Omental fat pad (tissue), 4 donors: ENCODE results near the gene HCFC1R1. TPM values are rescaled to one million over a fixed set of nuclear protein-coding genes. Genes with fewer than 3 reads are reported as not detected.

Source experiments
- ATAC-seq: fragments of 150-250 bp; one replicate; pipeline ENCODE4 v1.9.1; 2016; ENCODE audit warnings: mild to moderate bottlenecking, moderate library complexity; ENCODE audit not compliant: low FRiP score
- DNase-seq: peaks from one replicate; pipeline ENCODE4 v3.0.0-alpha.2; 2019; ENCODE audit warnings: low spot score
- CTCF ChIP-seq, 3 donors: fragments of 450-650 bp; IDR thresholded peaks; one replicate each; pipeline ENCODE4 v1.5.1; 2016 to 2017; ENCODE audit warnings: antibody characterized with exemption in 3 of 3, mild to moderate bottlenecking in 3 of 3, moderate library complexity in 2 of 3
- total RNA-seq, 4 donors: library from RNA; depleted of rRNA; stranded (reverse); fragments of >200 nt; gene quantifications; one replicate each; pipeline ENCODE4 v1.1.0, GENCODE V29; 2016

Gene HCFC1R1
- total RNA-seq, 4 donors from 2014 or later, result 8.5 to 20.6 (median 13.1) TPM

DNA sequence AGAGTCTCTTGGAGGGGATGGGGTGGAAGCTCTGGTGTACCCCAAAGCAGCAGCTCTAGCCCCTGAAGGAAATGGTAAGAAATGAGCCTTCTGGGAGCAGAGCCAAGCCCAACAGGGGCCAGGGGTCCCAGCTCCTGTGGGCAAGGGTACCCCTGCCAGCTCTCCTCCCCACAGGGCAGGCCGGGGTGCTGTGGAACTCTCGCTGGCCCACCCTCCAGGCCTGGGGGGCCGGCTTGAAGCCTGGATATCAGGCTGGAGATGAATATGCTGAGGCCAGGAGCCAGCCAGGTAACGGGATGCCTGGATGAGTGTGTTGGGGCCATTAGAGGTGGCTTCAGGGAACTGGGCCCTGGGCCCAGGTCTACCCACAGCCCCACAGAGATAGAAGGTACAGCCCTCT is 23.2 kb downstream of the HCFC1R1 start:
- DNase-seq, result no peak
- ATAC-seq, result no peak
- no peak for TF ChIP-seq CTCF (IDR thresholded peaks at IDR 0.05)

GRCh38 chr16:2999929-3000328 is 23.8 kb downstream of the HCFC1R1 start:
- no peak for TF ChIP-seq CTCF (IDR thresholded peaks at IDR 0.05)
- ATAC-seq, result no peak
- DNase-seq, result no peak

GRCh38 chr16:2996298-2996697 is 27.4 kb downstream of the HCFC1R1 start:
- ATAC-seq, result no peak
- no peak for DNase-seq
- no peak for TF ChIP-seq CTCF (IDR thresholded peaks at IDR 0.05)

DNA sequence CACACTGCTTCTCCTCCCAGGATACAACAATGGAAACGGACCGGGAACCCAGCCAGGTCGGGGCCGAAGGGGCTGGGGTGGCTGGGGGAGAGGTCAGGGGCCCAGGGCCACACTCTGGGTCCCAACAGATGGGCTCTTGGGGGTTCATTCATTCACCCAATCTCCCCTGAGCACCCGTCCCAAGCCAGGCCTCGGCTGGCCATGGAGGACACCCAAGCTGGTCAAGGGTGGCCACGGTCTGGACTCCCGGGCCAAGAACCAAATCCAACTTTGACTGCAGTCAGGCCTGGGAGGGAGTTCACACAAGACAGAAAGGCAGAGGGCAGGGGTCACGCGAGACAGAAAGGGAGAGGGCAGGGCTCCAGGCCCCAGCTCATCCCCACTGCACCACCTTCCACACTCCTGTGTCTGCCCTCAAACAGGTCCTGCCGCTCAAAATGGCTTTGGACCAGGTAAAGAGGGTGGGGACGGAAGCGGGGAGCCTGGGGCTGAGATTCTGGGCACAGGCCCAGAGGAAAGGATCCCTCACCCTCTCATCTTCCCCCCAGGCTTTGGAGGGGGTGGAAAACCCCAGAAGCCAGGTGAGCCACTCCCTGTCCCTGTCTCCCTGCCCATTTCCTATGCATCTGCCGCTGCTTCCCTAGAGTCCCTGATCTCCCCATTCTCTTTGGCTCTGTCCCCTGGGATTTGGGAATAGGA is 31.2 kb downstream of the HCFC1R1 start:
- TF ChIP-seq CTCF (IDR thresholded peaks at IDR 0.05), result no peak
- DNase-seq, result no peak
- no peak for ATAC-seq

- TF ChIP-seq CTCF (IDR thresholded peaks at IDR 0.05), result no peak
- DNase-seq, result no peak
- ATAC-seq, result no peak
These were observed 32.0 kb downstream of the HCFC1R1 start for GRCh38 chr16:2991566-2992261.

- DNase-seq (no peak), ATAC-seq (no peak)
- no peak for TF ChIP-seq CTCF (IDR thresholded peaks at IDR 0.05)
These were observed 32.9 kb downstream of the HCFC1R1 start for GRCh38 chr16:2990891-2991290.

GRCh38 chr16:2988590-2989099 is 35.1 kb downstream of the HCFC1R1 start:
- DNase-seq (no peak), ATAC-seq (no peak)
- no peak for TF ChIP-seq CTCF (IDR thresholded peaks at IDR 0.05)
